ENCODE results near the gene USP9X.

DNA sequence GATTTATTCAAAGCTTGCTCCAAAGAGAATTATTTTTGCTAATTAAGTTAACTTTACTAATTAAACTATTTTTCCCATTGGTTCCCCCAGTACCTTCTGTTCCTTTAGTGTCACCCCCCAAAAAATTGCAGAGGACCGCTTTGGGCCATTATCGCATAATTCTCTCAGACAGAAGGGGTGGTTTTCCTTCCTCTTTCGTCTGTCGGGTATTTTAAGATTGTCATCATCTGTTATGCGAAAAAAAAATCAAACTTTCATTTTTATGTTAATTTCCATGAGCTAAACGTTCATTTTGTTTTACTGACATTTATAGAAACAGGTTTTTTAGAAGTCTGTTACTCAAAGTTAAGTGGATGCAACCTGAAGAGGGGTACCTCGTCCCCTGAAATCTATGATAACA, 172.6 kb downstream of the USP9X start:
- TF ChIP-seq CREB5 (CRISPR knock-in tag; IDR thresholded peaks at IDR 0.05; ENCODE audit: low read depth) (no peak), ZNF565 (CRISPR knock-in tag; conservative IDR thresholded peaks at IDR 0.05; ENCODE audit: low read depth) (no peak), TOX (CRISPR knock-in tag; IDR thresholded peaks at IDR 0.05; ENCODE audit: borderline replicate concordance) (no peak), ZFP3 (CRISPR knock-in tag; IDR thresholded peaks at IDR 0.05) (no peak), BACH2 (CRISPR knock-in tag; IDR thresholded peaks at IDR 0.05; ENCODE audit: borderline replicate concordance) (no peak), ISL1 (CRISPR knock-in tag; IDR thresholded peaks at IDR 0.05) (no peak), RARB (CRISPR knock-in tag; IDR thresholded peaks at IDR 0.05) (no peak), SNAI2 (CRISPR knock-in tag; IDR thresholded peaks at IDR 0.05) (no peak), ESRRG (CRISPR knock-in tag; IDR thresholded peaks at IDR 0.05) (no peak), OSR1 (CRISPR knock-in tag; IDR thresholded peaks at IDR 0.05) (no peak), CSRNP3 (CRISPR knock-in tag; IDR thresholded peaks at IDR 0.05) (no peak)
- TF ChIP-seq, protein P1, sequence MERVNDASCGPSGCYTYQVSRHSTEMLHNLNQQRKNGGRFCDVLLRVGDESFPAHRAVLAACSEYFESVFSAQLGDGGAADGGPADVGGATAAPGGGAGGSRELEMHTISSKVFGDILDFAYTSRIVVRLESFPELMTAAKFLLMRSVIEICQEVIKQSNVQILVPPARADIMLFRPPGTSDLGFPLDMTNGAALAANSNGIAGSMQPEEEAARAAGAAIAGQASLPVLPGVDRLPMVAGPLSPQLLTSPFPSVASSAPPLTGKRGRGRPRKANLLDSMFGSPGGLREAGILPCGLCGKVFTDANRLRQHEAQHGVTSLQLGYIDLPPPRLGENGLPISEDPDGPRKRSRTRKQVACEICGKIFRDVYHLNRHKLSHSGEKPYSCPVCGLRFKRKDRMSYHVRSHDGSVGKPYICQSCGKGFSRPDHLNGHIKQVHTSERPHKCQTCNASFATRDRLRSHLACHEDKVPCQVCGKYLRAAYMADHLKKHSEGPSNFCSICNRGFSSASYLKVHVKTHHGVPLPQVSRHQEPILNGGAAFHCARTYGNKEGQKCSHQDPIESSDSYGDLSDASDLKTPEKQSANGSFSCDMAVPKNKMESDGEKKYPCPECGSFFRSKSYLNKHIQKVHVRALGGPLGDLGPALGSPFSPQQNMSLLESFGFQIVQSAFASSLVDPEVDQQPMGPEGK (CRISPR knock-in tag; IDR thresholded peaks at IDR 0.05; ENCODE audit: borderline replicate concordance), result no peak
- TF ChIP-seq, protein P2, sequence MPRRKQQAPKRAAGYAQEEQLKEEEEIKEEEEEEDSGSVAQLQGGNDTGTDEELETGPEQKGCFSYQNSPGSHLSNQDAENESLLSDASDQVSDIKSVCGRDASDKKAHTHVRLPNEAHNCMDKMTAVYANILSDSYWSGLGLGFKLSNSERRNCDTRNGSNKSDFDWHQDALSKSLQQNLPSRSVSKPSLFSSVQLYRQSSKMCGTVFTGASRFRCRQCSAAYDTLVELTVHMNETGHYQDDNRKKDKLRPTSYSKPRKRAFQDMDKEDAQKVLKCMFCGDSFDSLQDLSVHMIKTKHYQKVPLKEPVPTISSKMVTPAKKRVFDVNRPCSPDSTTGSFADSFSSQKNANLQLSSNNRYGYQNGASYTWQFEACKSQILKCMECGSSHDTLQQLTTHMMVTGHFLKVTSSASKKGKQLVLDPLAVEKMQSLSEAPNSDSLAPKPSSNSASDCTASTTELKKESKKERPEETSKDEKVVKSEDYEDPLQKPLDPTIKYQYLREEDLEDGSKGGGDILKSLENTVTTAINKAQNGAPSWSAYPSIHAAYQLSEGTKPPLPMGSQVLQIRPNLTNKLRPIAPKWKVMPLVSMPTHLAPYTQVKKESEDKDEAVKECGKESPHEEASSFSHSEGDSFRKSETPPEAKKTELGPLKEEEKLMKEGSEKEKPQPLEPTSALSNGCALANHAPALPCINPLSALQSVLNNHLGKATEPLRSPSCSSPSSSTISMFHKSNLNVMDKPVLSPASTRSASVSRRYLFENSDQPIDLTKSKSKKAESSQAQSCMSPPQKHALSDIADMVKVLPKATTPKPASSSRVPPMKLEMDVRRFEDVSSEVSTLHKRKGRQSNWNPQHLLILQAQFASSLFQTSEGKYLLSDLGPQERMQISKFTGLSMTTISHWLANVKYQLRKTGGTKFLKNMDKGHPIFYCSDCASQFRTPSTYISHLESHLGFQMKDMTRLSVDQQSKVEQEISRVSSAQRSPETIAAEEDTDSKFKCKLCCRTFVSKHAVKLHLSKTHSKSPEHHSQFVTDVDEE (CRISPR knock-in tag; IDR thresholded peaks at IDR 0.05), result no peak

Data from SK-N-SH treated with all-trans-retinoic acid at 6 μM for 48 hours (cell line).